HEK293 (cell line): ENCODE measurements around the gene SLC34A3.

Source experiments
- CTCF ChIA-PET: fragments of 350-600 bp; formaldehyde crosslinking; extraction: SDS; loops from one replicate; lab custom pipeline; 2021; ENCODE audit warnings: antibody characterized with exemption; lab: Yijun Ruan, JAX
- POLR2A ChIA-PET: fragments of 300-600 bp; formaldehyde crosslinking; extraction: SDS; loops from one replicate; lab custom pipeline; 2020; ENCODE audit warnings: antibody characterized with exemption, inconsistent platforms; lab: Yijun Ruan, JAX
- H3K27ac ChIP-seq: fragments of 200-500 bp; sonication (Bioruptor generic); 2 replicates; pipeline ENCODE4 v1.5.1; 2014; ENCODE audit warnings: low read depth, low read length, control low read depth, inconsistent platforms; ENCODE audit errors: extremely low read depth
- H3K36me3 ChIP-seq, 2 experiments: fragments of 200-500 bp in 1 of 2; sonication (Bioruptor generic) in 1 of 2; 1 replicate in 1 of 2; 2 replicates in 1 of 2; pipeline ENCODE4 v1.5.1; 2014 to 2017; ENCODE audit warnings: inconsistent platforms in 2 of 2, low read length in 2 of 2; ENCODE audit not compliant: control insufficient read depth in 2 of 2, insufficient read depth in 1 of 2
- H3K4me1 ChIP-seq: fragments of 200-500 bp; sonication (Bioruptor generic); 2 replicates; pipeline ENCODE4 v1.5.1; 2014; ENCODE audit warnings: mild to moderate bottlenecking, low read length, inconsistent platforms; ENCODE audit not compliant: control insufficient read depth, insufficient read depth
- H3K4me3 ChIP-seq: 2 replicates; pipeline ENCODE4 v1.5.1; 2011; ENCODE audit warnings: low read depth, mild to moderate bottlenecking, control low read depth, low read length, moderate library complexity
- H3K9me3 ChIP-seq: fragments of 200-500 bp; sonication (Bioruptor generic); 2 replicates; pipeline ENCODE4 v1.5.1; 2014; ENCODE audit warnings: low read depth, low read length, inconsistent platforms; ENCODE audit not compliant: control insufficient read depth, insufficient read depth
- EGR2 ChIP-seq: fragments of 450-650 bp; formaldehyde crosslinking; IDR thresholded peaks from 2 replicates; pipeline ENCODE4 v1.5.1; 2016; ENCODE audit warnings: low read depth, missing biosample characterization, missing genetic modification characterization
- GLI2 ChIP-seq: fragments of 450-650 bp; formaldehyde crosslinking; IDR thresholded peaks from 2 replicates; pipeline ENCODE4; 2017; ENCODE audit warnings: missing biosample characterization, missing genetic modification characterization, low read depth, borderline replicate concordance
- KLF10 ChIP-seq: fragments of 450-650 bp; IDR thresholded peaks from 2 replicates; pipeline ENCODE4 v1.5.1; 2018; ENCODE audit warnings: missing biosample characterization, mild to moderate bottlenecking, missing genetic modification characterization
- KLF8 ChIP-seq: fragments of 450-650 bp; formaldehyde crosslinking; IDR thresholded peaks from 2 replicates; pipeline ENCODE4 v1.5.1; 2016; ENCODE audit warnings: missing biosample characterization, missing genetic modification characterization
- OSR2 ChIP-seq: fragments of 450-650 bp; formaldehyde crosslinking; IDR thresholded peaks from 2 replicates; pipeline ENCODE4 v1.5.1; 2016; ENCODE audit warnings: missing biosample characterization, missing genetic modification characterization
- SALL2 ChIP-seq: fragments of 450-650 bp; formaldehyde crosslinking; IDR thresholded peaks from 2 replicates; pipeline ENCODE4 v1.5.0; 2017; ENCODE audit warnings: missing biosample characterization, mild to moderate bottlenecking, missing genetic modification characterization, borderline replicate concordance
- SP2 ChIP-seq: fragments of 450-650 bp; formaldehyde crosslinking; IDR thresholded peaks from 2 replicates; pipeline ENCODE4 v1.5.1; 2016; ENCODE audit warnings: missing biosample characterization, missing genetic modification characterization
- SP3 ChIP-seq: fragments of 450-650 bp; formaldehyde crosslinking; IDR thresholded peaks from 2 replicates; pipeline ENCODE4 v1.5.1; 2016; ENCODE audit warnings: missing biosample characterization, missing genetic modification characterization
- TRIM28 ChIP-seq: IDR thresholded peaks from 2 replicates; pipeline ENCODE4 v1.6.1; 2011; ENCODE audit warnings: low read length, control low read depth, borderline replicate concordance
- YY1 ChIP-seq: fragments of 450-650 bp; formaldehyde crosslinking; IDR thresholded peaks from 2 replicates; pipeline ENCODE4 v1.5.1; 2018; ENCODE audit warnings: missing biosample characterization, missing genetic modification characterization
- ZFP41 ChIP-seq: fragments of 450-650 bp; formaldehyde crosslinking; IDR thresholded peaks from 2 replicates; pipeline ENCODE4 v1.5.1; 2016; ENCODE audit warnings: missing biosample characterization, missing genetic modification characterization, borderline replicate concordance
- ZNF174 ChIP-seq: fragments of 450-650 bp; formaldehyde crosslinking; IDR thresholded peaks from 2 replicates; pipeline ENCODE4 v1.5.0; 2017; ENCODE audit warnings: missing biosample characterization, mild to moderate bottlenecking, missing genetic modification characterization
- ZNF324 ChIP-seq: fragments of 450-650 bp; formaldehyde crosslinking; IDR thresholded peaks from 2 replicates; pipeline ENCODE4 v1.5.1; 2016; ENCODE audit warnings: missing biosample characterization, missing genetic modification characterization
- ZNF624 ChIP-seq: fragments of 450-650 bp; formaldehyde crosslinking; IDR thresholded peaks from 2 replicates; pipeline ENCODE4 v1.5.1; 2017; ENCODE audit warnings: missing biosample characterization, missing genetic modification characterization
- ZNF701 ChIP-seq: fragments of 450-650 bp; formaldehyde crosslinking; IDR thresholded peaks from 2 replicates; pipeline ENCODE4 v1.5.1; 2016; ENCODE audit warnings: missing biosample characterization, missing genetic modification characterization
- ZNF76 ChIP-seq: fragments of 450-650 bp; formaldehyde crosslinking; IDR thresholded peaks from 2 replicates; pipeline ENCODE4; 2016; ENCODE audit warnings: low read depth, missing biosample characterization, missing genetic modification characterization, borderline replicate concordance
- ZNF791 ChIP-seq: fragments of 450-650 bp; formaldehyde crosslinking; IDR thresholded peaks from 2 replicates; pipeline ENCODE4 v1.5.1; 2016; ENCODE audit warnings: missing biosample characterization, missing genetic modification characterization
- ZNF837 ChIP-seq: fragments of 450-650 bp; formaldehyde crosslinking; IDR thresholded peaks from 2 replicates; pipeline ENCODE4 v1.5.1; 2016; ENCODE audit warnings: missing biosample characterization, missing genetic modification characterization
- ZSCAN30 ChIP-seq: fragments of 450-650 bp; IDR thresholded peaks from 2 replicates; pipeline ENCODE4 v1.5.1; 2018; ENCODE audit warnings: missing biosample characterization, mild to moderate bottlenecking, missing genetic modification characterization, moderate library complexity
- TF ChIP-seq, protein P1 (sequence below): fragments of 450-650 bp; formaldehyde crosslinking; IDR thresholded peaks from 2 replicates; pipeline ENCODE4 v1.5.1; 2017; ENCODE audit warnings: missing biosample characterization, missing genetic modification characterization
- TF ChIP-seq, protein P2 (sequence below): fragments of 450-650 bp; formaldehyde crosslinking; IDR thresholded peaks from 2 replicates; pipeline ENCODE4 v1.5.1; 2016; ENCODE audit warnings: missing biosample characterization, missing genetic modification characterization
- TF ChIP-seq, protein P3 (sequence below): fragments of 450-650 bp; formaldehyde crosslinking; IDR thresholded peaks from 2 replicates; pipeline ENCODE4 v1.5.0; 2017; ENCODE audit warnings: missing biosample characterization, missing genetic modification characterization, borderline replicate concordance
- TF ChIP-seq, protein P4 (sequence below): fragments of 450-650 bp; formaldehyde crosslinking; IDR thresholded peaks from 2 replicates; pipeline ENCODE4 v1.5.1; 2016; ENCODE audit warnings: missing biosample characterization, missing genetic modification characterization
- TF ChIP-seq, protein P5 (sequence below): fragments of 450-650 bp; formaldehyde crosslinking; IDR thresholded peaks from 2 replicates; pipeline ENCODE4 v1.5.1; 2016; ENCODE audit warnings: missing biosample characterization, missing genetic modification characterization

SLC34A3 gene

DNA sequence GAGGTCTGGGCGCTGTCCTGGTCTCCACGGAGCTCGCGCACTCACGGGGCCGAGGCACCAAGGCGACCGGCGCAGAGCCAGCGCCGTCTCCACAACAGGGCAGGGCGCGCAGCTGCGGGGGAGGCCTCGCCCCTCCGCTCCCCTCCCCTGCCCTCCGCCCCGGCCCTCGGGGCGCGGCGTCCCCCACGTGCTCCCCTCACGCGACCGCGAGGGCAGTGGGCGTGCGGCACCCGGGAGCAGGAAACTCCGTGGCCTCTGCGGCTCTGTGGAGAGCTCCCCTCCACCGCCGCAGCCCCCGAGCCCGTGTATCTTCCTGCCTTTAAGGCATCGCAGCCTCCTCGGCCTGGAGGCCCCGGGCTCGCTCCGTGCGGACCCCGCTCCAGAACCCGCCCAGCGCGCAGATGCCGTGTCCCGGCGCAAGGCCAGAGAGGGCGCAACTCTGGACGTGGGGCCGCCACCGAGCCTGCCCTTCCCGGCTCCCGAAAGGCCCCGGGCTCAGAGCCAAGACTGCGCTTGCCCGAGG, 9.7 kb downstream of the SLC34A3 start (continued):
- TF ChIP-seq, protein P1, sequence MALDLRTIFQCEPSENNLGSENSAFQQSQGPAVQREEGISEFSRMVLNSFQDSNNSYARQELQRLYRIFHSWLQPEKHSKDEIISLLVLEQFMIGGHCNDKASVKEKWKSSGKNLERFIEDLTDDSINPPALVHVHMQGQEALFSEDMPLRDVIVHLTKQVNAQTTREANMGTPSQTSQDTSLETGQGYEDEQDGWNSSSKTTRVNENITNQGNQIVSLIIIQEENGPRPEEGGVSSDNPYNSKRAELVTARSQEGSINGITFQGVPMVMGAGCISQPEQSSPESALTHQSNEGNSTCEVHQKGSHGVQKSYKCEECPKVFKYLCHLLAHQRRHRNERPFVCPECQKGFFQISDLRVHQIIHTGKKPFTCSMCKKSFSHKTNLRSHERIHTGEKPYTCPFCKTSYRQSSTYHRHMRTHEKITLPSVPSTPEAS (tag by site-specific recombination): 0 out of 2 replicates have a peak, but pooled peaks have one; percentile 29
- TF ChIP-seq, protein P2, sequence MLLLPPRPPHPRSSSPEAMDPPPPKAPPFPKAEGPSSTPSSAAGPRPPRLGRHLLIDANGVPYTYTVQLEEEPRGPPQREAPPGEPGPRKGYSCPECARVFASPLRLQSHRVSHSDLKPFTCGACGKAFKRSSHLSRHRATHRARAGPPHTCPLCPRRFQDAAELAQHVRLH (tag by site-specific recombination): peak; percentile 77
- no peak for TF ChIP-seq ZNF837 (tag by site-specific recombination)
- TF ChIP-seq, protein P3, sequence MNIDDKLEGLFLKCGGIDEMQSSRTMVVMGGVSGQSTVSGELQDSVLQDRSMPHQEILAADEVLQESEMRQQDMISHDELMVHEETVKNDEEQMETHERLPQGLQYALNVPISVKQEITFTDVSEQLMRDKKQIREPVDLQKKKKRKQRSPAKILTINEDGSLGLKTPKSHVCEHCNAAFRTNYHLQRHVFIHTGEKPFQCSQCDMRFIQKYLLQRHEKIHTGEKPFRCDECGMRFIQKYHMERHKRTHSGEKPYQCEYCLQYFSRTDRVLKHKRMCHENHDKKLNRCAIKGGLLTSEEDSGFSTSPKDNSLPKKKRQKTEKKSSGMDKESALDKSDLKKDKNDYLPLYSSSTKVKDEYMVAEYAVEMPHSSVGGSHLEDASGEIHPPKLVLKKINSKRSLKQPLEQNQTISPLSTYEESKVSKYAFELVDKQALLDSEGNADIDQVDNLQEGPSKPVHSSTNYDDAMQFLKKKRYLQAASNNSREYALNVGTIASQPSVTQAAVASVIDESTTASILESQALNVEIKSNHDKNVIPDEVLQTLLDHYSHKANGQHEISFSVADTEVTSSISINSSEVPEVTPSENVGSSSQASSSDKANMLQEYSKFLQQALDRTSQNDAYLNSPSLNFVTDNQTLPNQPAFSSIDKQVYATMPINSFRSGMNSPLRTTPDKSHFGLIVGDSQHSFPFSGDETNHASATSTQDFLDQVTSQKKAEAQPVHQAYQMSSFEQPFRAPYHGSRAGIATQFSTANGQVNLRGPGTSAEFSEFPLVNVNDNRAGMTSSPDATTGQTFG (tag by site-specific recombination): no peak
- TF ChIP-seq, protein P4, sequence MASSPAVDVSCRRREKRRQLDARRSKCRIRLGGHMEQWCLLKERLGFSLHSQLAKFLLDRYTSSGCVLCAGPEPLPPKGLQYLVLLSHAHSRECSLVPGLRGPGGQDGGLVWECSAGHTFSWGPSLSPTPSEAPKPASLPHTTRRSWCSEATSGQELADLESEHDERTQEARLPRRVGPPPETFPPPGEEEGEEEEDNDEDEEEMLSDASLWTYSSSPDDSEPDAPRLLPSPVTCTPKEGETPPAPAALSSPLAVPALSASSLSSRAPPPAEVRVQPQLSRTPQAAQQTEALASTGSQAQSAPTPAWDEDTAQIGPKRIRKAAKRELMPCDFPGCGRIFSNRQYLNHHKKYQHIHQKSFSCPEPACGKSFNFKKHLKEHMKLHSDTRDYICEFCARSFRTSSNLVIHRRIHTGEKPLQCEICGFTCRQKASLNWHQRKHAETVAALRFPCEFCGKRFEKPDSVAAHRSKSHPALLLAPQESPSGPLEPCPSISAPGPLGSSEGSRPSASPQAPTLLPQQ (tag by site-specific recombination): peak; percentile 96
- TF ChIP-seq, protein P5, sequence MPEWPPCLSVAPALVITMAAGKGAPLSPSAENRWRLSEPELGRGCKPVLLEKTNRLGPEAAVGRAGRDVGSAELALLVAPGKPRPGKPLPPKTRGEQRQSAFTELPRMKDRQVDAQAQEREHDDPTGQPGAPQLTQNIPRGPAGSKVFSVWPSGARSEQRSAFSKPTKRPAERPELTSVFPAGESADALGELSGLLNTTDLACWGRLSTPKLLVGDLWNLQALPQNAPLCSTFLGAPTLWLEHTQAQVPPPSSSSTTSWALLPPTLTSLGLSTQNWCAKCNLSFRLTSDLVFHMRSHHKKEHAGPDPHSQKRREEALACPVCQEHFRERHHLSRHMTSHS (tag by site-specific recombination): no peak
- no peak for TF ChIP-seq ZNF174 (tag by site-specific recombination)
- TF ChIP-seq ZNF324 (tag by site-specific recombination): peak; percentile 93
- TF ChIP-seq ZNF791: no peak

DNA sequence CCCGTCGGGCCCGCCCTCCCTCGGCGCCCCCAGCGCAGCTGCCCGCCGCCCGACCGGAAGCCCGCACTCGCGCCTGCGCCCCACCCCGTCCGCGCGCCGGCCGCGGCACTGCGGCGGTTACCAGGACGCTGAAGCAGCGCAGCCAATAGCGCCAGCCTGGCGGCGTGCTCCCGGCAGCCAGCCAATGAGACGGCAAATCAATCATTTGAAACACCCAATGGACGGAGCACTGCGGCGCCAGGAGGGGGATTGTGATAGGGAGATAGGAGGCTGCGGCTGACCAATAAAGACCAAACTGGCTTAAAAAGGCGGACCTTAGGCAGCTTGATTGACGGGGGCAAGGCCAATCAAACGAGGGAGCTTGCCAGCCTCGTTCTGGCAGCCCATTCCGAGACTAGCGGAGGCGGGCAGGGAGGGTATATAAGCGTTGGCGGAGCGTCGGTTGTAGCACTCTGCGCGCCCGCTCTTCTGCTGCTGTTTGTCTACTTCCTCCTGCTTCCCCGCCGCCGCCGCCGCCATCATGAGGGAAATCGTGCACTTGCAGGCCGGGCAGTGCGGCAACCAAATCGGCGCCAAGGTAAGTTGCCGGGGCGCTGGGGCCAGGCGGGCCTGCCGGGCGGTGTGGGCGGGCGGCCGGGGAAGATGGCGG, 10.3 kb downstream of the SLC34A3 start, which contains the start of gene TUBB4B:
Gene TUBB4B, plus strand, starts transcription at position 447 of the 649 bp plus-strand sequence. Its CDS starts 74 bp downstream, at position 521.
- Histone ChIP-seq H3K4me3 (peak within 1 kb of the TSS; percentile 83), H3K4me1 (peaks cover 6% of the 10 kb centered on the region; the same call in 1 of the 2 replicates), H3K27ac (peak within 1 kb of the TSS; percentile 93), H3K36me3 (peaks cover 0 to 32% of the 10 kb centered on the region in 2 experiments; a peak in 1 of 3 replicates), H3K9me3 (no peaks in the 10 kb centered on the region)
- ChIA-PET POLR2A (interaction anchor here (0.6 to 11.5 kb wide), 82 partner anchors 13 to 514 kb away, joined by 3 to 336 read pairs (median 5); partner anchors contain the start of genes ANAPC2, ARRDC1, CLIC3 and CYSRT1), CTCF (interaction anchor here (0.6 to 1.7 kb wide), 10 partner anchors 8 to 205 kb away, joined by 3 to 11 read pairs (median 3); partner anchors contain the start of genes CYSRT1, LRRC26, NELFB and NPDC1)
- TF ChIP-seq OSR2 (tag by site-specific recombination) (no peak), SP3 (tag by site-specific recombination) (peak; percentile 82; the same call in 1 of the 2 replicates), ZNF624 (peak; percentile 29; the same call in 1 of the 2 replicates), TRIM28 (no peak), ZNF76 (tag by site-specific recombination) (peak; percentile 34; the same call in 1 of the 2 replicates), KLF10 (tag by site-specific recombination) (peak; percentile 39; the same call in 1 of the 2 replicates), GLI2 (tag by site-specific recombination) (no peak), KLF8 (peak; percentile 83), SP2 (tag by site-specific recombination) (peak; percentile 99), SALL2 (peak; percentile 65; the same call in 1 of the 2 replicates), ZSCAN30 (tag by site-specific recombination) (peak; percentile 69), ZNF701 (tag by site-specific recombination) (no peak), ZFP41 (tag by site-specific recombination) (peak; percentile 84; the same call in 1 of the 2 replicates), YY1 (tag by site-specific recombination) (peak; percentile 90), EGR2 (peak; percentile 70)
- TF ChIP-seq, protein P3 (tag by site-specific recombination): peak; percentile 77; the same call in 1 of the 2 replicates
